ENCODE results near the gene SLC6A18. TPM values are rescaled to one million over a fixed set of nuclear protein-coding genes. Genes with fewer than 3 reads are reported as not detected.

Gene SLC6A18
- total and polyA plus RNA-seq, 2 donors (not counting 1 experiment from before 2014, with no cell fraction given): not detected

DNA sequence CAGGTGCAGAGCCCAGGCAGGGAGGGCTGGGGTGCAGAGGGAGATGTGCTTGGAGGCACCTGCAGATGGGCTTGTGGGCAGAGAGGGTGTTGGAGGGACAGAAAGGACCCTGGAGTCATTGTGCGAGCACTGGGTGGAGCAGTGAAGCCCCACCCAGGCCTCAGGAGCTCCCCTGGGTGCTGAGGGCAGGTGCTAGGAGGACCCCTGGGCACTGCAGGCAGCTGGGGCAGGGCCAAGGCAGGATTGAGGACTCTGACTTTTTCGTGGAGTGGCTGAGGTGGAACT lies 10.3 kb upstream of the SLC6A18 start:
- no peaks in the 10 kb centered on the region for H3K9me3 ChIP-seq (ENCODE audit: control insufficient read depth, insufficient read depth, low read depth, low read length)
- DNase-seq (ENCODE audit: low read depth in 2 of 2): no peak
- no peak overlapping the region for H3K27ac ChIP-seq (ENCODE audit: insufficient read depth, low read length)

DNA sequence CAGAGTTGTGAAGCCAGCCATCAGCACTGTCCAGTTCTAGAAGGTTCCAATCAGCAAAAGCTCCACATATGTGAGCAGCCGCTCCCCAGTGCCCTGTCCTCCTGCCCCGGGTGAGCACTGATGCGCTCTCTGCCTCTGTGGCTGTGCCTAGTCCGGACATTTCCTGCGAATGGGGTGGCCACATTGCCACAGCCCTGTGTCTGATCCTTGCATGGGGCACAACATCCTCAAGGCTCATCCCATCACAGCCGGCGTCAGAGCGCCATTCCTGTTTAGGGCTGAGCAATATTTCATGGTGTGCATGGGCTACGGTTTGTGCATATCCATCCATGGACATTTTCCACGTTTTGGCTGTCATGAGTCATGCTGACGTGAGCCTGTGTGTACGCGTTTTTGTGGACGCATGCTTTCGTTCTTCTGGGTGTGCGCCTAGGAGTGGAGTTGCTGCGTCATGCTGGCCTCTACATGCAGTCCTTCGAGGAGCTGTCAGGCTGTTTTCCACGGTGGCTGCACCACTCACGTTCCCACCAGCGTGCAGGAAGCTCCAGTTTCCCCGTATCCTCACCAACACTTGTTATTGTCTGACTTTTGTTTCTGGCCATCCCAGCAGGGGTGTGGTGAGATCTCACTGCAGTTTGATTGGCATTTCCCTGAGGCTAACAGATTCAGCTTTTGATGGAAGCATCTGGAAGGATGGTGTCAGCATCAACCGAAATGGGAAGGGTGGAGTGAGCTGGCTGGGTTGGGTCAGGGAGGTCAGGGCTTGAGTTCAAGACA lies 9.7 kb upstream of the SLC6A18 start:
- H3K4me1 ChIP-seq (ENCODE audit: control insufficient read depth, extremely low read depth, insufficient read depth, low read length): no peaks in the 10 kb centered on the region
- H3K27ac ChIP-seq (ENCODE audit: insufficient read depth, low read length): no peak overlapping the region
- no peak overlapping the region for H2AFZ ChIP-seq (ENCODE audit: low read length)
- H3K9ac ChIP-seq (ENCODE audit: insufficient read depth, low read length): no peak overlapping the region
- DNase-seq (ENCODE audit: low read depth in 2 of 2): no peak
- H3K9me3 ChIP-seq (ENCODE audit: control insufficient read depth, insufficient read depth, low read depth, low read length): no peaks in the 10 kb centered on the region
- no peak overlapping the region for H3K4me2 ChIP-seq (ENCODE audit: extremely low read depth, insufficient read depth, low read length)
- no peak for TF ChIP-seq EZH2 (IDR thresholded peaks at IDR 0.05; ENCODE audit: low read length, missing control alignments)
- TF ChIP-seq, protein P1, sequence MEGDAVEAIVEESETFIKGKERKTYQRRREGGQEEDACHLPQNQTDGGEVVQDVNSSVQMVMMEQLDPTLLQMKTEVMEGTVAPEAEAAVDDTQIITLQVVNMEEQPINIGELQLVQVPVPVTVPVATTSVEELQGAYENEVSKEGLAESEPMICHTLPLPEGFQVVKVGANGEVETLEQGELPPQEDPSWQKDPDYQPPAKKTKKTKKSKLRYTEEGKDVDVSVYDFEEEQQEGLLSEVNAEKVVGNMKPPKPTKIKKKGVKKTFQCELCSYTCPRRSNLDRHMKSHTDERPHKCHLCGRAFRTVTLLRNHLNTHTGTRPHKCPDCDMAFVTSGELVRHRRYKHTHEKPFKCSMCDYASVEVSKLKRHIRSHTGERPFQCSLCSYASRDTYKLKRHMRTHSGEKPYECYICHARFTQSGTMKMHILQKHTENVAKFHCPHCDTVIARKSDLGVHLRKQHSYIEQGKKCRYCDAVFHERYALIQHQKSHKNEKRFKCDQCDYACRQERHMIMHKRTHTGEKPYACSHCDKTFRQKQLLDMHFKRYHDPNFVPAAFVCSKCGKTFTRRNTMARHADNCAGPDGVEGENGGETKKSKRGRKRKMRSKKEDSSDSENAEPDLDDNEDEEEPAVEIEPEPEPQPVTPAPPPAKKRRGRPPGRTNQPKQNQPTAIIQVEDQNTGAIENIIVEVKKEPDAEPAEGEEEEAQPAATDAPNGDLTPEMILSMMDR (conservative IDR thresholded peaks at IDR 0.05 in 1 of 2, IDR thresholded peaks at IDR 0.05 in 1 of 2; ENCODE audit: low read depth in 1 of 2, low read length in 2 of 2): no peak
- H3K27me3 ChIP-seq (ENCODE audit: control insufficient read depth, insufficient read depth, low read length): no peaks in the 10 kb centered on the region
- H3K36me3 ChIP-seq (ENCODE audit: control insufficient read depth, insufficient read depth, low read length): no peaks in the 10 kb centered on the region
- H3K79me2 ChIP-seq (ENCODE audit: control insufficient read depth, insufficient read depth, low read length): no peaks in the 10 kb centered on the region
- no peak overlapping the region for H3K4me3 ChIP-seq (replicated peaks in 1 of 4; ENCODE audit: control extremely low read depth in 1 of 4, insufficient read depth in 1 of 4, low read depth in 3 of 4, low read length in 4 of 4)
- no peaks in the 10 kb centered on the region for H4K20me1 ChIP-seq (ENCODE audit: control insufficient read depth, extremely low read depth, insufficient read depth, low read length)

More for the DNA sequence above, 10.3 kb upstream of the SLC6A18 start:
- Histone ChIP-seq H3K27me3 (ENCODE audit: control insufficient read depth, insufficient read depth, low read length) (no peaks in the 10 kb centered on the region), H2AFZ (ENCODE audit: low read length) (no peak overlapping the region), H3K4me1 (ENCODE audit: control insufficient read depth, extremely low read depth, insufficient read depth, low read length) (no peaks in the 10 kb centered on the region), H3K79me2 (ENCODE audit: control insufficient read depth, insufficient read depth, low read length) (no peaks in the 10 kb centered on the region), H4K20me1 (ENCODE audit: control insufficient read depth, extremely low read depth, insufficient read depth, low read length) (no peaks in the 10 kb centered on the region), H3K36me3 (ENCODE audit: control insufficient read depth, insufficient read depth, low read length) (no peaks in the 10 kb centered on the region), H3K4me3 (replicated peaks in 1 of 4; ENCODE audit: control extremely low read depth in 1 of 4, insufficient read depth in 1 of 4, low read depth in 3 of 4, low read length in 4 of 4) (no peak overlapping the region), H3K4me2 (ENCODE audit: extremely low read depth, insufficient read depth, low read length) (no peak overlapping the region), H3K9ac (ENCODE audit: insufficient read depth, low read length) (no peak overlapping the region)
- TF ChIP-seq, protein P1 (conservative IDR thresholded peaks at IDR 0.05 in 1 of 2, IDR thresholded peaks at IDR 0.05 in 1 of 2; ENCODE audit: low read depth in 1 of 2, low read length in 2 of 2): no peak
- TF ChIP-seq EZH2 (IDR thresholded peaks at IDR 0.05; ENCODE audit: low read length, missing control alignments): no peak

DNA sequence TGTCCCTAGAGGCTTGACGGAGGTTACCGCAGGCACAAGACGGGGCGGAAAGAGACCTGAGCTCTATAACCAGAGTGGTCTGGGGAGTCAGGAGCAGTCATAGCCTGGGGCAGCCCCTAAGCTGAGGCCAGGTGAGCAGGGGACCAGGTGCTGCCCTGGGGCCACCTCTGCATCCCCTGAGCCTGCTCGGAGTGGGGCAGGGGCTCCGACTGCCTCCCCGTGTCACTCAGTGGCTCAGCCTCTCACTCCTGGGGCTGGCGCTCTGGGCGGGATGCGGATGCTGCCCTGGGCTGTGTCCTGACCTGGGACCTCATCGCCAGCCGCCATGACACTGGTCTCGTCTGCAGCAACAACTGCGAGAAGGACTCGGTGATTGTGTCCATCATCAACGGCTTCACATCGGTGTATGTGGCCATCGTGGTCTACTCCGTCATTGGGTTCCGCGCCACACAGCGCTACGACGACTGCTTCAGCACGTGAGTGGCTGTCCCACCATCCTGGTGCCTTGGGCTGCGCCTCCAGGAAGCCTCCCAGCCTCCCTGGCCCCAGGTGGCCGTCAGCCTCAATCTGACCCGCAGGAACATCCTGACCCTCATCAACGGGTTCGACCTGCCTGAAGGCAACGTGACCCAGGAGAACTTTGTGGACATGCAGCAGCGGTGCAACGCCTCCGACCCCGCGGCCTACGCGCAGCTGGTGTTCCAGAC lies 8.8 kb upstream of the SLC6A18 start:
- H3K27ac ChIP-seq (ENCODE audit: insufficient read depth, low read length): no peak overlapping the region
- H4K20me1 ChIP-seq (ENCODE audit: control insufficient read depth, extremely low read depth, insufficient read depth, low read length): no peaks in the 10 kb centered on the region
- H2AFZ ChIP-seq (ENCODE audit: low read length): no peak overlapping the region
- H3K27me3 ChIP-seq (ENCODE audit: control insufficient read depth, insufficient read depth, low read length): no peaks in the 10 kb centered on the region
- TF ChIP-seq, protein P1 (conservative IDR thresholded peaks at IDR 0.05 in 1 of 2, IDR thresholded peaks at IDR 0.05 in 1 of 2; ENCODE audit: low read depth in 1 of 2, low read length in 2 of 2): no peak
- TF ChIP-seq EZH2 (IDR thresholded peaks at IDR 0.05; ENCODE audit: low read length, missing control alignments): no peak
- H3K36me3 ChIP-seq (ENCODE audit: control insufficient read depth, insufficient read depth, low read length): no peaks in the 10 kb centered on the region
- no peak overlapping the region for H3K9ac ChIP-seq (ENCODE audit: insufficient read depth, low read length)
- H3K4me3 ChIP-seq (replicated peaks in 1 of 4; ENCODE audit: control extremely low read depth in 1 of 4, insufficient read depth in 1 of 4, low read depth in 3 of 4, low read length in 4 of 4): no peak overlapping the region
- no peaks in the 10 kb centered on the region for H3K9me3 ChIP-seq (ENCODE audit: control insufficient read depth, insufficient read depth, low read depth, low read length)
- no peak overlapping the region for H3K4me2 ChIP-seq (ENCODE audit: extremely low read depth, insufficient read depth, low read length)
- DNase-seq (ENCODE audit: low read depth in 2 of 2): no peak
- no peaks in the 10 kb centered on the region for H3K4me1 ChIP-seq (ENCODE audit: control insufficient read depth, extremely low read depth, insufficient read depth, low read length)
- H3K79me2 ChIP-seq (ENCODE audit: control insufficient read depth, insufficient read depth, low read length): no peaks in the 10 kb centered on the region

Measured in fibroblast of lung (primary cell).